22Rv1 (cell line): ENCODE data around the gene UBE2D4.

Experiments used
- CTCF ChIP-seq: fragments of 450-650 bp; IDR thresholded peaks from 2 replicates; pipeline ENCODE4 v1.5.1; 2017; ENCODE audit warnings: mild to moderate bottlenecking
- ZFX ChIP-seq: fragments of 450-650 bp; IDR thresholded peaks from 2 replicates; pipeline ENCODE4 v1.6.1; 2017; ENCODE audit warnings: antibody characterized with exemption, borderline replicate concordance

- TF ChIP-seq CTCF (no peak), ZFX (no peak)
Measured at GRCh38 chr7:43927810-43928209, 1.6 kb downstream of the UBE2D4 start.
